H1 (cell line): ENCODE measurements around the gene DPEP2. TPM values are rescaled to one million over a fixed set of nuclear protein-coding genes. Genes with fewer than 3 reads are reported as not detected.

ENCODE experiments used
- CTCF ChIA-PET: fragments of 300-600 bp; sonication (Branson Sonifier 250); formaldehyde crosslinking; loops from one replicate; lab custom pipeline; 2021; ENCODE audit not compliant: partially characterized antibody; lab: Charles Lee
- POLR2A ChIA-PET: fragments of 300-600 bp; sonication (Branson Sonifier 250); formaldehyde crosslinking; loops from one replicate; lab custom pipeline; 2021; ENCODE audit warnings: inconsistent platforms; ENCODE audit not compliant: partially characterized antibody; lab: Charles Lee
- DNase-seq, 2 experiments: peaks; one replicate each; pipeline versions ENCODE4 v3.0.0 to v3.0.0-alpha.2; 2010 to 2022; ENCODE audit warnings: low spot score in 2 of 2, low read depth in 1 of 2, mixed read lengths in 1 of 2
- FAIRE-seq: peaks from 2 replicates; lab custom pipeline; 2011; peaks lifted over from hg19 to GRCh38; lab: Jason Lieb, UNC
- H2AFZ ChIP-seq: 2 replicates; pipeline ENCODE4 v1.8.1; 2012; ENCODE audit warnings: low read length, inconsistent platforms
- H2AK5ac ChIP-seq: 2 replicates; pipeline ENCODE4 v1.6.1; 2013; ENCODE audit warnings: low read depth, low read length
- H2BK120ac ChIP-seq: replicated peaks from 2 replicates; pipeline ENCODE3; 2013; ENCODE audit warnings: low read depth, low read length, inconsistent platforms
- H2BK12ac ChIP-seq: 2 replicates; pipeline ENCODE4 v1.6.1; 2013; ENCODE audit warnings: low read depth, low read length
- H2BK15ac ChIP-seq: 2 replicates; pipeline ENCODE4 v1.6.1; 2013; ENCODE audit warnings: low read length
- H2BK20ac ChIP-seq: 2 replicates; pipeline ENCODE4 v1.6.1; 2013; ENCODE audit warnings: low read length
- H2BK5ac ChIP-seq: 2 replicates; pipeline ENCODE4 v1.6.1; 2013; ENCODE audit warnings: low read depth, low read length
- H3K14ac ChIP-seq: 2 replicates; pipeline ENCODE4 v1.6.1; 2013; ENCODE audit warnings: inconsistent platforms; ENCODE audit not compliant: insufficient read length
- H3K18ac ChIP-seq: 2 replicates; pipeline ENCODE4 v1.6.1; 2013; ENCODE audit warnings: low read length; ENCODE audit errors: extremely low read depth
- H3K23ac ChIP-seq: 2 replicates; pipeline ENCODE4 v1.6.1; 2013; ENCODE audit warnings: inconsistent platforms; ENCODE audit not compliant: insufficient read length
- H3K23me2 ChIP-seq: 2 replicates; pipeline ENCODE4 v1.6.1; 2013; ENCODE audit warnings: low read depth, low read length
- H3K27ac ChIP-seq: 2 replicates; pipeline ENCODE4 v1.6.1; 2011; ENCODE audit warnings: low read depth, low read length, inconsistent platforms
- H3K27me3 ChIP-seq, 4 experiments: replicated peaks in 1 of 4; 1 replicate in 1 of 4; 2 replicates in 3 of 4; pipeline versions ENCODE4 v1.6.1 to v1.8.1; 2011 to 2013; ENCODE audit warnings: low read length in 3 of 4, mild to moderate bottlenecking in 3 of 4, inconsistent platforms in 2 of 4, mixed read lengths in 2 of 4, moderate library complexity in 1 of 4; ENCODE audit not compliant: control insufficient read depth in 3 of 4, insufficient read depth in 3 of 4; ENCODE audit errors: extremely low read depth in 1 of 4
- H3K36me3 ChIP-seq, 4 experiments: 2 replicates each; pipeline versions ENCODE4 v1.6.1 to v1.8.1; 2011 to 2013; ENCODE audit warnings: mild to moderate bottlenecking in 4 of 4, low read length in 3 of 4, moderate library complexity in 2 of 4, control low read depth in 1 of 4, inconsistent platforms in 1 of 4; ENCODE audit not compliant: insufficient read depth in 4 of 4, control insufficient read depth in 2 of 4
- H3K4ac ChIP-seq: replicated peaks from 2 replicates; pipeline ENCODE3; 2013; ENCODE audit warnings: low read length, low read depth, mixed read lengths, inconsistent platforms; ENCODE audit not compliant: insufficient read length
- H3K4me1 ChIP-seq, 4 experiments: replicated peaks in 1 of 4; 1 replicate in 1 of 4; 2 replicates in 3 of 4; pipeline versions ENCODE4 v1.6.1 to v1.8.1; 2011 to 2013; ENCODE audit warnings: low read length in 3 of 4, inconsistent platforms in 2 of 4, mixed read lengths in 1 of 4; ENCODE audit not compliant: insufficient read depth in 4 of 4, control insufficient read depth in 3 of 4
- H3K4me2 ChIP-seq, 2 experiments: 2 replicates each; pipeline versions ENCODE4 v1.6.1 to v1.8.1; 2011 to 2013; ENCODE audit warnings: low read depth in 2 of 2, low read length in 2 of 2, control low read depth in 1 of 2, inconsistent platforms in 1 of 2, mild to moderate bottlenecking in 1 of 2; ENCODE audit not compliant: insufficient read depth in 1 of 2
- H3K4me3 ChIP-seq, 4 experiments: fragments of 200-600, 300-600 bp in 1 of 4; sonication (generic), shearing (Covaris generic), sonication (Bioruptor Twin) in 1 of 4; 2 replicates each; pipeline versions ENCODE4 v1.5.1 to v1.8.1; 2011 to 2016; ENCODE audit warnings: low read length in 4 of 4, low read depth in 3 of 4, control low read depth in 2 of 4, inconsistent platforms in 2 of 4, mild to moderate bottlenecking in 2 of 4, mixed read lengths in 1 of 4, moderate library complexity in 1 of 4; ENCODE audit not compliant: insufficient read depth in 2 of 4; ENCODE audit errors: extremely low read depth in 1 of 4
- H3K56ac ChIP-seq: replicated peaks from 2 replicates; pipeline ENCODE3; 2013; ENCODE audit warnings: low read depth, mild to moderate bottlenecking, mixed read lengths, low read length, inconsistent platforms; ENCODE audit not compliant: insufficient read length
- H3K79me1 ChIP-seq: 2 replicates; pipeline ENCODE4 v1.6.1; 2013; ENCODE audit warnings: low read depth, low read length, control low read depth
- H3K79me2 ChIP-seq, 2 experiments: 2 replicates each; pipeline versions ENCODE4 v1.6.1 to v1.8.1; 2012 to 2013; ENCODE audit warnings: low read length in 2 of 2, mild to moderate bottlenecking in 2 of 2, inconsistent platforms in 1 of 2; ENCODE audit not compliant: insufficient read depth in 2 of 2, control insufficient read depth in 1 of 2
- H3K9ac ChIP-seq, 4 experiments: replicated peaks in 1 of 4; 1 replicate in 1 of 4; 2 replicates in 3 of 4; pipeline versions ENCODE4 v1.6.1 to v1.8.1; 2011 to 2013; ENCODE audit warnings: low read depth in 3 of 4, low read length in 3 of 4, control low read depth in 2 of 4, mild to moderate bottlenecking in 2 of 4, moderate library complexity in 2 of 4, inconsistent platforms in 1 of 4; ENCODE audit errors: extremely low read depth in 1 of 4
- H3K9me3 ChIP-seq, 2 experiments: 2 replicates each; pipeline versions ENCODE4 v1.6.1 to v1.8.1; 2012 to 2013; ENCODE audit warnings: mild to moderate bottlenecking in 2 of 2, moderate library complexity in 2 of 2, control low read depth in 1 of 2, inconsistent platforms in 1 of 2, low read depth in 1 of 2, low read length in 1 of 2, mixed read lengths in 1 of 2; ENCODE audit not compliant: insufficient read depth in 2 of 2
- H4K20me1 ChIP-seq, 2 experiments: replicated peaks in 1 of 2; 2 replicates each; pipeline versions ENCODE3 to v1.8.1; 2011 to 2013; ENCODE audit warnings: inconsistent platforms in 2 of 2, low read length in 2 of 2, mild to moderate bottlenecking in 1 of 2; ENCODE audit not compliant: insufficient read depth in 2 of 2, control insufficient read depth in 1 of 2
- H4K5ac ChIP-seq: 2 replicates; pipeline ENCODE4 v1.6.1; 2013; ENCODE audit warnings: low read length, low read depth, mixed read lengths, inconsistent platforms; ENCODE audit not compliant: insufficient read length
- H4K8ac ChIP-seq: 2 replicates; pipeline ENCODE4 v1.8.0; 2013; ENCODE audit warnings: mild to moderate bottlenecking, moderate library complexity, low read length, inconsistent platforms; ENCODE audit not compliant: insufficient read depth; ENCODE audit errors: extremely low read depth
- H4K91ac ChIP-seq: replicated peaks from 2 replicates; pipeline ENCODE3; 2013; ENCODE audit warnings: low read length, mixed read lengths, inconsistent platforms; ENCODE audit not compliant: insufficient read length
- BACH1 ChIP-seq: IDR thresholded peaks from 2 replicates; pipeline ENCODE4 v1.6.1; 2012; ENCODE audit warnings: low read length, improper control_type of control experiment
- CHD2 ChIP-seq: IDR thresholded peaks from 2 replicates; pipeline ENCODE4 v1.6.1; 2012; ENCODE audit warnings: low read length, improper control_type of control experiment
- EP300 ChIP-seq, 2 experiments: IDR thresholded peaks; 1 replicate in 1 of 2; 2 replicates in 1 of 2; pipeline ENCODE4 v1.6.1; 2011 to 2012; ENCODE audit warnings: low read depth in 2 of 2, low read length in 2 of 2, mild to moderate bottlenecking in 2 of 2, borderline replicate concordance in 1 of 2, inconsistent platforms in 1 of 2, moderate library complexity in 1 of 2
- GABPA ChIP-seq: IDR thresholded peaks from 2 replicates; pipeline ENCODE4 v1.6.1; 2011; ENCODE audit warnings: mild to moderate bottlenecking, low read length, moderate library complexity, borderline replicate concordance; ENCODE audit not compliant: insufficient read depth
- MAFK ChIP-seq: IDR thresholded peaks from 2 replicates; pipeline ENCODE4 v1.6.1; 2012; ENCODE audit warnings: low read depth, mild to moderate bottlenecking, improper control_type of control experiment, low read length
- PHF8 ChIP-seq: fragments of 200-600 bp; sonication (generic); conservative IDR thresholded peaks from 2 replicates; pipeline ENCODE4 v1.7.1; 2012; ENCODE audit warnings: low read depth, mild to moderate bottlenecking, inconsistent platforms, low read length, moderate library complexity
- SIN3A ChIP-seq, 2 experiments: IDR thresholded peaks in 1 of 2; conservative IDR thresholded peaks in 1 of 2; 2 replicates each; pipeline ENCODE4 v1.6.1; 2011 to 2012; ENCODE audit warnings: low read length in 2 of 2, improper control_type of control experiment in 1 of 2, low read depth in 1 of 2, mild to moderate bottlenecking in 1 of 2
- SIRT6 ChIP-seq: IDR thresholded peaks from one replicate; pipeline ENCODE4 v1.7.1; 2012; ENCODE audit warnings: low read length, inconsistent platforms
- SIX5 ChIP-seq: IDR thresholded peaks from 2 replicates; pipeline ENCODE4 v1.6.1; 2011; ENCODE audit warnings: mild to moderate bottlenecking, low read depth, low read length
- SP1 ChIP-seq: IDR thresholded peaks from 2 replicates; pipeline ENCODE4 v1.6.1; 2011; ENCODE audit warnings: low read depth, low read length
- TAF1 ChIP-seq: IDR thresholded peaks from 2 replicates; pipeline ENCODE4 v1.6.1; 2011; ENCODE audit warnings: mild to moderate bottlenecking, low read depth, low read length
- WGBS, 2 experiments: shearing (Covaris generic) in 1 of 2; methylation state at CpG; one replicate each; pipeline versions ENCODE4 v1.1.6 to v1.1.7; 2013 to 2015; ENCODE audit warnings: low lambda C conversion rate in 2 of 2, mixed read lengths in 2 of 2, inconsistent platforms in 1 of 2, low coverage in 1 of 2, missing lambda C conversion rate in 1 of 2; ENCODE audit not compliant: insufficient replicate concordance in 2 of 2, insufficient coverage in 1 of 2, insufficient read length in 1 of 2; ENCODE audit errors: extremely low coverage in 1 of 2, missing lambda C conversion rate in 1 of 2; 5-methylcytosine and 5-hydroxymethylcytosine counted together
- polyA plus RNA-seq, 7 experiments: library from polyadenylated mRNA; depleted of rRNA in 3 of 7; stranded (reverse) in 5 of 7; unstranded in 2 of 7; fragments of >200 nt in 5 of 7; fragments of 200-250 nt in 2 of 7; gene quantifications; 1 replicate in 5 of 7; 2 replicates in 1 of 7; 4 replicates in 1 of 7; pipeline versions ENCODE4 v1.2.1 to v1.2.3, GENCODE V29; 2011 to 2013; ENCODE audit warnings: missing spikeins in 2 of 7, mixed read lengths in 2 of 7
- total RNA-seq: library from RNA; stranded (reverse); fragmentation: NEBNext Ultra II Directional; extraction: Animal tissue kit (Norgen Biotek cat#: 25700); gene quantifications from 2 replicates; pipeline ENCODE4 v1.2.1, GENCODE V29; 2021
- TF ChIP-seq, protein P1 (sequence below): IDR thresholded peaks from 2 replicates; pipeline ENCODE4 v1.6.1; 2012; ENCODE audit warnings: inconsistent platforms

Gene DPEP2
- total and polyA plus RNA-seq, 2 of the 8 experiments (the other 6 are each of a cell fraction or from before 2014, with no cell fraction given): not detected

DNA sequence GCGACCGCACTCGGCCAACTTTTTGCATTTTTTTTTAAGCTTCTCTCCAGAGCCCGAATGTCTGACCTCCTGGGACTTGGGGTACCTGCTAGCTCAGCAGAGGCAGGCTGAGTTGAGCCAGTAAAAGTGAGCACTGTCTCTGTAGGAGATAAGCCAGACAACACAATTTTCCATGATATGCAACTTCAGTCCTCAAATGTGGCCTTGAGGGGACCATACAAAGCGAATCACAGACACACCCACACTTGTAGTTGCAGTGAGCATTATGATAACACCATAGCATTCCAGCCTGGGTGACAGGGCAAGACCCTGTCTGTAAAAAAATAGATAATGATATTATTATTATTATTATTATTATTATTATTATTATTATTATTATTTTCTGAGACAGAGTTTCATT lies 2.6 kb downstream of the DPEP2 start:
- Histone ChIP-seq H3K27me3 (peaks cover 0 to 12% (median 8%) of the 10 kb centered on the region in 4 experiments; a peak in 5 of 7 replicates), H3K79me2 (no peaks in the 10 kb centered on the region), H2AK5ac (no peak overlapping the region), H3K4me2 (no peak overlapping the region), H2BK15ac (no peak overlapping the region), H3K56ac (no peak overlapping the region), H2BK5ac (no peak overlapping the region), H3K23ac (no peak overlapping the region), H2AFZ (no peak overlapping the region), H3K4ac (no peak overlapping the region), H3K79me1 (no peaks in the 10 kb centered on the region; the same call in 1 of the 2 replicates), H3K4me1 (no peaks in the 10 kb centered on the region; a peak in 3 of 7 replicates), H2BK20ac (no peak overlapping the region), H3K14ac (no peak overlapping the region), H4K5ac (no peak overlapping the region), H3K27ac (no peak overlapping the region), H2BK12ac (no peak overlapping the region), H3K23me2 (no peaks in the 10 kb centered on the region; the same call in 1 of the 2 replicates), H3K4me3 (no peak overlapping the region), H3K9me3 (no peaks in the 10 kb centered on the region), H3K18ac (no peak overlapping the region), H3K9ac (no peak overlapping the region), H4K91ac (no peak overlapping the region), H3K36me3 (no peaks in the 10 kb centered on the region), H4K20me1 (no peaks in the 10 kb centered on the region), H4K8ac (no peak overlapping the region), H2BK120ac (no peak overlapping the region)
- TF ChIP-seq SIX5: no peak
- no peak for TF ChIP-seq EP300 (IDR thresholded peaks at IDR 0.05; ENCODE audit: borderline replicate concordance in 1 of 2, low read depth in 2 of 2, low read length in 2 of 2)
- no peak for TF ChIP-seq SIN3A (conservative IDR thresholded peaks at IDR 0.05 in 1 of 2, IDR thresholded peaks at IDR 0.05 in 1 of 2; ENCODE audit: low read depth in 1 of 2, low read length in 2 of 2)
- no peak for TF ChIP-seq PHF8
- no peak for TF ChIP-seq MAFK
- no peak for TF ChIP-seq SIRT6
- TF ChIP-seq, protein P1, sequence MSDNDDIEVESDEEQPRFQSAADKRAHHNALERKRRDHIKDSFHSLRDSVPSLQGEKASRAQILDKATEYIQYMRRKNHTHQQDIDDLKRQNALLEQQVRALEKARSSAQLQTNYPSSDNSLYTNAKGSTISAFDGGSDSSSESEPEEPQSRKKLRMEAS: no peak
- no peak for TF ChIP-seq GABPA
- no peak for TF ChIP-seq CHD2
- no peak for TF ChIP-seq TAF1
- no peak for TF ChIP-seq BACH1
- no peak for TF ChIP-seq SP1
- ChIA-PET POLR2A (no interaction called here), CTCF (interaction anchor here (0.7 to 3.8 kb wide), 7 partner anchors 9 to 300 kb away, joined by 3 to 17 read pairs (median 10); partner anchors contain the start of genes DPEP2NB and DPEP3)
- DNase-seq: no peak
- FAIRE-seq: no peak
- 87% methylated on average over 5 of the region's 5 CpGs; no CpG with 5 or more reads in 1 of the 2 experiments for WGBS, 2 experiments
